Melanocyte of skin (primary cell): ENCODE results near the gene RFX6. TPM values are rescaled to one million over a fixed set of nuclear protein-coding genes. Genes with fewer than 3 reads are reported as not detected.

Experiments used
- total RNA-seq, 2 donors: library from RNA; depleted of rRNA; stranded (reverse); fragments of >200 nt; gene quantifications; 2 replicates each; pipeline ENCODE4 v1.2.3, GENCODE V29; 2012

The RFX6 gene, protein sequence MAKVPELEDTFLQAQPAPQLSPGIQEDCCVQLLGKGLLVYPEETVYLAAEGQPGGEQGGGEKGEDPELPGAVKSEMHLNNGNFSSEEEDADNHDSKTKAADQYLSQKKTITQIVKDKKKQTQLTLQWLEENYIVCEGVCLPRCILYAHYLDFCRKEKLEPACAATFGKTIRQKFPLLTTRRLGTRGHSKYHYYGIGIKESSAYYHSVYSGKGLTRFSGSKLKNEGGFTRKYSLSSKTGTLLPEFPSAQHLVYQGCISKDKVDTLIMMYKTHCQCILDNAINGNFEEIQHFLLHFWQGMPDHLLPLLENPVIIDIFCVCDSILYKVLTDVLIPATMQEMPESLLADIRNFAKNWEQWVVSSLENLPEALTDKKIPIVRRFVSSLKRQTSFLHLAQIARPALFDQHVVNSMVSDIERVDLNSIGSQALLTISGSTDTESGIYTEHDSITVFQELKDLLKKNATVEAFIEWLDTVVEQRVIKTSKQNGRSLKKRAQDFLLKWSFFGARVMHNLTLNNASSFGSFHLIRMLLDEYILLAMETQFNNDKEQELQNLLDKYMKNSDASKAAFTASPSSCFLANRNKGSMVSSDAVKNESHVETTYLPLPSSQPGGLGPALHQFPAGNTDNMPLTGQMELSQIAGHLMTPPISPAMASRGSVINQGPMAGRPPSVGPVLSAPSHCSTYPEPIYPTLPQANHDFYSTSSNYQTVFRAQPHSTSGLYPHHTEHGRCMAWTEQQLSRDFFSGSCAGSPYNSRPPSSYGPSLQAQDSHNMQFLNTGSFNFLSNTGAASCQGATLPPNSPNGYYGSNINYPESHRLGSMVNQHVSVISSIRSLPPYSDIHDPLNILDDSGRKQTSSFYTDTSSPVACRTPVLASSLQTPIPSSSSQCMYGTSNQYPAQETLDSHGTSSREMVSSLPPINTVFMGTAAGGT
- not detected for total RNA-seq

DNA sequence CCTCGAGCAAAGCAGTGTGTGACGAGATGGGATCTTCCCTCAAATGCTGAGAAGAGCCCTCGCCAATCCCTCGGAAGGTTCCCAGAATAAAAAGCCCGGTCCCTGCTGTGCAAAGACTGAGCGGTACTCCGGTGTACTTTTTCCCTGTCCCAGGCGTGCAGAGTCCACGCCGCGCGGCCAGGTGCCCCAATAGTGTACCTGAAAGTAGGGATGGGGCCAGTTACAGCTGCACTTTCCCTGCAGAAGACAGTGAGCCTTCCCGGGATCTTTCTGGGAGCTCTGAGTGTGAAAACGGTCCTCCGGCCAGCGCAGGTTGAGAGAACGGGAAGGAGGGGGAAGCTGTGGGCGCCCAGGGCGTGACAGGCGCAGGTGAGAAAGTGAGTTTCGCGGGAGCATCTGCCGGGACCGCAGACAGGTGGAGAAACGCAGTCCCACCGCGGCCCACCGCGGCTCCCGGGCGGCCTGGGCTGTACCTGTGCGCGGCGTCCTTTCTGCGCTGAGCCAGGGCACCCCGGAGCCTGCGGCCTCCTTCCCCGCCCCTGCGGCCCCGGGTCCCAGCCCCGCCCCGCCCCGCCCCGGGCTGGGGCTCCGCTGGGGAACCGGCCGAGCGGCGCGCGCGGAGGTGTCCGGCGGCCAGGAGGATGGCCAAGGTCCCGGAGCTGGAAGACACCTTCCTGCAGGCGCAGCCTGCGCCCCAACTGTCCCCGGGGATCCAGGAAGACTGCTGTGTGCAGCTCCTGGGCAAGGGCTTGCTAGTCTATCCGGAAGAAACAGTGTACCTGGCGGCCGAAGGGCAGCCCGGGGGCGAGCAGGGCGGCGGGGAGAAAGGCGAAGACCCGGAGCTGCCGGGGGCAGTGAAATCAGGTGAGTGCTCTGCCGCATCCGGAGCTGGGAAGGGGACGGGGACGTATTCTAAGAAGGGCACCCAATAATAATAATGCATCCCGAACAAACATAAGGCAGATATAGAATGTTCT is at the start of gene RFX6:
Gene RFX6 (plus strand): TSS at position 608 of the 977 bp plus-strand sequence. CDS start 34 bp downstream, at position 642.

DNA sequence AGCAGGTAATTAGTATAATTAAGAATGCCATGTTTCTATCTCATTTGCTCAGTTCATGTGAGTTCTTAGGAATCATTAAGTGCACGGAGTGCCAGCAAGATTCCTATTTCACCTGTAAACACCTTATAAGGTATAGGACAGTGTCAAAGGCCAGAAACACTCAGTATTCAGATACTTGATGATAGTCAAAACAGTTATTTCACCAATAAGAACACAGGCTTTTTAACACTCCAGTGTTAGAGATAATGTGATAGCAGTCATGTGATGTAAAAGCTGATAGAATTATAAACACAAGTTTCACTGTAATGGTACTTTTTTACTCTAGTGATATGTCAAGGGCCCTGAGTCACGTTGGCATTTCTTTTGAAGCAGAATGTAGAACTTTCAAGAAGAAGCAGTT is 48.1 kb upstream of the RFX6 start, which contains the start of gene GPRC6A:
Gene GPRC6A (minus strand): TSS at position 101 of the 400 bp plus-strand sequence. CDS start 70 bp downstream, at position 31.

Other genes with a start within 250 kb of the RFX6 start
- gene ZUP1, start 208.5 kb upstream of the RFX6 start, total RNA-seq, result 10 to 100 TPM; 11.7 to 15.7 TPM
- gene KPNA5, start 196.0 kb upstream of the RFX6 start, total RNA-seq, result 1 to 10 TPM; 4.3 to 6.9 TPM
- gene FAM162B, start 111.5 kb upstream of the RFX6 start, total RNA-seq, result under 1 TPM in 1 of 2 donors, not detected in 1; under 0.01 TPM
- gene GPRC6A, start 48.2 kb upstream of the RFX6 start, total RNA-seq, result not detected